HS-5 (cell line): ENCODE results near the gene C1orf50.
A peak's percentile ranks its signal among the peaks of the same experiment; 100 is the strongest.
"Not testable (repeated sequence)": the region's sequence is repeated elsewhere in the genome, so short reads cannot be mapped to it uniquely, and the experiment has no call there.

Source experiments
- DNase-seq: peaks from one replicate; pipeline ENCODE4 v3.0.0-alpha.2; 2012; ENCODE audit warnings: low read depth

Gene C1orf50

DNA sequence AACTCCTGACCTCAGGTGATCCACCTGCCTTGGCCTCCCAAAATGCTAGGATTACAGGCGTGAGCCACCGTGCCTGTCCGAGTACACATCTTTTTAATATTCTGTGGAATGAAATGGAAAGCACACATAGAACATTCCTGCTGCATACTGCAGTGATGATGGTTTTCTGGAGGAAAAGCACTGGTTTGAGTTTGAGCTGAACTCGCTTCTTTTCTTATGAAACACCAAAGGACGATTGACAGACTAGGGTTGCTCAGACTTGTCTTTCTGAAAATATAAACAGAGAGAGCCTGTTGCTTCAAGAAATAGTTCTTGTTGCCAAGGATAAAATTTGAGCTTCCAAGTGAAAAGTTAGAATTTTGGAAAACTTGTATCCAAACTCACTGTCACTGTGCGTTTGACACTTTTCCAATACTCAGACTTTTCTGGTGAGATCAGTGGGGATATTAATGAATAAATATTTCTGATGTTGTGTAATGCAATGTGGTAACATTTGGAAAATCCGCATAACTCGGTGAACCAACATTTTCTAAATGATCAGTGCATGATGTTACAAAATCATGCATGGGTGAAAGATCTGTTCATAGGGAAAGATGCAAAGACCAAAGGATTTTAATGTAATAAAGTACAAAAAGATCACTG is 34.9 kb downstream of the C1orf50 start:
- DNase-seq: no peak

DNA sequence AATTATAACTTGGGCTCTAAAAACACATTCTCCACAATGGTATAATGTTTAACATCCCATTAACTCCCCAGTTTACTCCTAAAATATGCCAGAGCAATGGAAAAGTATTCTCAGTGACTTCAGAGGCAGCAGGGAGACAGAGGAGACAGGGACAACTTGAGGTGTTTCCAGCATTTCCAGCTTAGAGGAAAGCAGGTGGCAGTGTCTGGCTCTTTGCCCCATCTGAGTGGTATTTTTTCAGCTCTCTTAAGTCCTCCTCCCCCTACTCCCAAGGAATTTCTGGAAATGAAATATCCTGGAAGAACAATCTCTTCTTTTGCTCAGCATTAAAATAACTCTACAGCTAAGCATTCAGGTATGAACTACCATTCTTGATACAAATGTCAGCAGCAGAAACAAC is 39.1 kb downstream of the C1orf50 start:
- DNase-seq: no peak

DNA sequence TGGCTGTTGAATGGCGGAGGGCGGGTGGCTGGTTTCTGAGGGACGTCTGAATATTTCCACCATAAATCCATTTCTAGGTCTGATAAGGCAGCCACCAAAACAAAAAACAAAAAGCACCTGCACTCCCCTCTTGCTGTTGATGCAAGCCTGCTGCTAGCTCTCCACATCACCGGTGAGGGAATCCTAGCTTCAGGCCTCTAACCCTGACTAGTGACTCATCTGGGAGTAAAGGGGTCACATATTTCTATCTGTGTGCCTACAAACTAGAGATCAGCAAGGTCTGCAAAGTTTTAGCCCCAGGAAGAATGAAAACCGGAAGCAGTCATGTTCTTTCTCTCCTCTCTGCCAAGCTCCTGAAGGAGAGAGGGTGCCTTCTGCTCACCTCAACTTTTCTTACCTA is 39.5 kb downstream of the C1orf50 start:
- no peak for DNase-seq

DNA sequence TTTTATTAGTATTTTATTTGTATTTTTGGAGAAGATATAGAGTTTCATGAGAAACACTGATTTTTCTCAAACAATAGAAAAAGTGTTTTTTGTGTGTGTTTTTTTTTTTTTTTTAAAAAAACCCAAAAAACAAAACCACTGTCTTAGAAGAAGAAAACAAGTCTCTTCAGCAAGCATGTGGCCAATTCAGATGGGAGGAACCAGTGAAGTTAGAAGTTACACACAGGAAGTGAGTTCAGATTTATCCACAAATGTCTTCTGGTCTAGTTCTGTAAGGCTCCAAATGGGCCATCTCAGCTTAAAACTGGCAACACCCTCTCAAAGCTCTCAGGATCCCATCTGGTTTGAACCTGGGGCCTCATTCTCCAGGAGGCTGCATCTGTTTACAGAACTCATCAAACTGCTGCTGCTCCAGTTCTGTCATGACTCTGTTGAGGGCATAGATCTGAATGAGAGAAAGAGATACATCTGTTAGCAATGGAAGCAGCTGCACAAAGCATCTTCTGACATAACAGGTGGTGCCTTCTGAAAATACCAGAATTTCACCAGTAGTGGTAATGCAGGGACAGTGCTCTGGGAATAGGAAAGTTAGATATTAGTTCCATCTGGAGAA is 40.1 kb downstream of the C1orf50 start:
- DNase-seq: no peak

DNA sequence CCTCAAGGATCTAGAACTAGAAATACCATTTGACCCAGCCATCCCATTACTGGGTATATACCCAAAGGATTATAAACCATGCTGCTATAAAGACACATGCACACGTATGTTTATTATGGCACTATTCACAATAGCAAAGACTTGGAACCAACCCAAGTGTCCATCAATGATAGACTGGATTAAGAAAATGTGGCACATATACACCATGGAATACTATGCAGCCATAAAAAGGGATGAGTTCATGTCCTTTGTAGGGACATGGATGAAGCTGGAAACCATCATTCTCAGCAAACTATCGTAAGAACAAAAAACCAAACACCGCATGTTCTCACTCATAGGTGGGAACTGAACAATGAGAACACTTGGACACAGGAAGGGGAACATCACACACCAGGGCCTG is 47.8 kb downstream of the C1orf50 start:
- not testable (repeated sequence) for DNase-seq

DNA sequence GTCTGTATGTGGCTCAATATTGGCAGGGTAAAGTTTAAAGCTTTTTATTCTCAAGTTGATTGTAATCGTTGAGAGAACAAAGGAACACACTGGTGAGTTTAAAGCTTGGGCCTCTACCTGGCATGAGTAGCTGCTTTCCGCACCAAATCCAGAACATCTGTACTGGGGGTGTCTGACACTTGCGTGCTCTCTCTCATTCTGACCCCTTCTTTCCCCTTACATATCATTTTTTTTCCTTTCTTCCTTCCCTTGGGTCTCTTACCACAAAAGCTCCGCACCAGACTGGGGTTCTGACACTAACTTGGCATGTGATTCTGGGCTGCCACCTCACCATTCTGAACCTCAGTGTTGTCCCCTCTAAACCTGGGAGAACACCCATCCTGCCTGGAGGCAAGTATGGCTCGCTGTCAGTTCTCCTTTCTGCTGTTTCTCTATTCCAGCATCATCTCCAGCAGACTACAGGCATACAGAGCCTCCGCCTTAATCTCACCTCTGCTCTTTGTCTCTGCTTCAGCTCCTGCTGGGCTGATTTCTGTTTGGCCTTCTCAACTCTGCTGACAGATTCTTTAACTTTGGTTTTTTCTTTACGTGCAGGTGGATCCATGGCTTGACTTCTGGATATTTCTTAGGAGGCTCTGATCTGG is 49.0 kb downstream of the C1orf50 start:
- DNase-seq: no peak

DNA sequence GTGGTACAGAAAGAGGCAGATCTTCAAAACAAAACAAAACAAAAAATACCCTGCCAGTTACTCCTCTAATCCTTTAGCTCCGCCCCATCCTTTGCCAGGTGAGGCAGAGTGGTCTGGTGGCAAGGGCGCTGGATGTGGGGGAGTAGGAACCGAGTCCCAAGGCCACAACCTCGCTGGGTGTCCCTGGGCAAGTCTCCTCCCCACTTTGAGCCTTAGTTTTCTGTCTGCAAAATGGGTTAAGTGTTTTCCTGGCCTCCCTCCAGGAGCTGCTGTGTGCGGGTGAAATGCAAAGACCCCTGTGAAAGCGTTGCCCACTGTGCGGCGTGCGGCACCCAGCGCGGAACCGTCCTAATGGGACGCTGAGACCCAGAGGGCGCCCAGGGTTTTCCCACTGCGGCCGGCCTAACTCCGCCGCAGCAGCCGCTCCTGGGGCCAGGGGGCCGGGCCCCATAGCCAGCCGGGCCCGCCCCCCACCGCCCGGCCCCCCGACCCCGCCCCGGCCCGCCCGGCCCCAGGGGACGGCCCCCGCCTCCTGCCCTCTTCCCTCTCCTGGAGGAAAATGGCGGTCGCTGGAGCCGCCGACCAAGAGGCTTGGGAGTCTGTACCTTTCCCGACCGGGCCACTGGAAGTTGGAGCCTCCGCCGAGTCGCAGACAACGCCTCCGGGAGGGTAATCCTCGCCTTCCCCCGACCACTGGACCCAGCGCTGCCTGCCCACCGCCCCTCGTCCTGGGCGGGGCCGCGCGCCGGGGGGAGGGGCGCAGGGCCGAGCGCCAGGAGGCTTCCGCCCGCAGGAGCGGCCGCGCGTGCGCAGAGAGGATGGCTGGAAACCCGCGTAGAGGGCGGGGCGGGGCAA is 49.8 kb downstream of the C1orf50 start, which contains the start of the genes ERMAP and SVBP:
Gene ERMAP (plus strand): TSS at position 538 of the 855 bp plus-strand sequence. CDS start 13,327 bp downstream, outside the sequence.
Gene SVBP (minus strand): TSS at position 813 of the 855 bp plus-strand sequence. CDS start 853 bp downstream, outside the sequence.
- DNase-seq: peak; percentile 67

DNA sequence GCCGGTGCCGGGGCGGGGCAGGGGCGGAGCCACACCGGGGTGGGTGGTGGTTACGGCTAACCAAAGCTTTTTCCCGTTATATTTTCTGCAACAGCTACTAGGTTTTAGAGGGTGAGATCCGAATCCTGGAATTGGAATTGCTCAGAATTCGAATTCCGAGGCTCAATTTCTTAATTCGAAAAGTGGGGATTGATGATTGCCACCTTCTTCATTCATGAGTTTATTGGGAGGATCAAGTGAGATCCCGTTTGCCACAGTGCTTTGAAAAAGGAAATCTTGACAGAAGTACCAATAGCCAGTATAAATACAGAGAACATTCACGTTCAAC is 50.4 kb downstream of the C1orf50 start:
- DNase-seq: no peak

DNA sequence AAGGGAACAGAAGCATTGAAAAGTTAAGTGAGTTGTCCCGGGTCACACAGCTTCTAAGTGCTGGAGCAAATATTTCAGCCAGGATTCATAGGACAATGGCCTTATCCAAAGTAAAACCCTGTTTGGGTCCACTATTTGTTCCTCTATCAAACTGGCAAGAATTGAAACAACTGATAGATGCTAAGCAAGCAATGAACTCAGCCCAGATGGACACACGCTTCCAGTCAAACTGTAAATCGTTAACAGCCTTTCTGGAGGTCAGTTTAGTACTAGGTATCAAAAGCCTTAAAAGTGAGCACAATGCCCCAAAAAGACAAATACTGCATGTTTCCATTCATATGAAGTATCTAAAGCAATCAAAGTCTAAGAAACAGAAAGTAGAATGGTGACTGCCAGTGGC is 50.9 kb downstream of the C1orf50 start:
- no peak for DNase-seq

DNA sequence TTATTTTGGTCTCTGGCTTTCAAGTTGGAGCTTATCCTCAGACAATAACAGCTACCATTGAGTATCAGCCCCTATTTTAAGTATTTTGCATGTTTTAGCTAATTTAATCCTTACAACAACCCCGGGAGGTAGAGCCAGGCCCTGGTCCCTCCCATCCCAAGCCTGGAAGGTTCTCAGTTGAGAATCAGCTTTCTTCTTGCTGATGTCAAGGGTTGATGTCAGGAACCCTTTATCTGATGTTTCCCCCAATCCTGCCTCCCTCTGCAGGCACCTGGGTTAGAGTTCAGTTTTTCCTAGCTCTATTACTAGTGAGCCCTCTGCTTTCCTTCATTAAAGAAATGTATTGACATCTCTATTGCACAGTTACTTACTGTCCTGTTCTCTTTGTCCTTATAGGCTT is 53.8 kb downstream of the C1orf50 start:
- no peak for DNase-seq

DNA sequence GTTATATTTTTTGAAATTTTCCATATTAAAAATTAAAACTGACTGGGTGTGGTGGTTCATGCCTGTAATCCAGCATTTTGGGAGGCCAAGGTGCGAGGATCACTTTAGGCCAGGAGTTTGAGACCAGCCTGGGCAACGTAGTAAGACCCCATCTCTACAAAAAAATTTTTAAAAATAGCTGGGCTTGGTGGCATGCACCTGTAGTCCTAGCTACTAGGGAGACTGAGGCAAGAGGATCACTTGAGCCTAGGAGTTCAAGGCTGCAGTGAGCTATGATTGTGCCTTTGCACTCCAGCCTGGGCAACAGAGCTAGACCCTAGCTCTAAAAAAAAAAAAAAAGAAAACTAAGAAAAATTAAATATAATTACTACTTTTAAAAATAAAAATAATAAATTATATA is 54.6 kb downstream of the C1orf50 start:
- no peak for DNase-seq

DNA sequence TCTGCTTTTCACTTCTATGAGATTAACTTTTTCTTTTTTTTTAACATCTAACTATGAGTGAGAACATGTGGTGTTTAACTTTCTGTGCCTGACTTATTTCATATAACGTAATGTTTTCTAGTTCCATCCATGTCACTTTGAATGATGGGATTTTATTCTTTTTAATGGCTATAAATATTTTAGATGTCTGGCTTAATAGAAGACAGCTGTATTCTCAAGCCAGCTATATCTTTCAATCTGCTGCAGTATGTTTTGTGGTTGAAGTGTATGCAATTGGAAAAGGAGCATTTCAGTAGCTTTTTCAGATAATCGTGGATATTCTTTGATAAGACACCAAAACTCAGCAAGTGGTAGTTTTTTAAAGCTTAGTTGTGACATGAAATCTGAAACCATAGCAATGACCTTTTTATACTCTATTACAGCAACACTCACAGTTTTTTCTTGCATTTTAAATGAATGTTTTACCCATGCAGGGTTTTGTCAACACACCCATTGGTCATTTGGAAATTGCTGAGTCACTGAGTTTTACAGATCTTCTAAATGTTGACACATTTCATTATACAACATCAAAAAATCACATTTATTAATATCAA is 55.8 kb downstream of the C1orf50 start:
- DNase-seq: no peak

DNA sequence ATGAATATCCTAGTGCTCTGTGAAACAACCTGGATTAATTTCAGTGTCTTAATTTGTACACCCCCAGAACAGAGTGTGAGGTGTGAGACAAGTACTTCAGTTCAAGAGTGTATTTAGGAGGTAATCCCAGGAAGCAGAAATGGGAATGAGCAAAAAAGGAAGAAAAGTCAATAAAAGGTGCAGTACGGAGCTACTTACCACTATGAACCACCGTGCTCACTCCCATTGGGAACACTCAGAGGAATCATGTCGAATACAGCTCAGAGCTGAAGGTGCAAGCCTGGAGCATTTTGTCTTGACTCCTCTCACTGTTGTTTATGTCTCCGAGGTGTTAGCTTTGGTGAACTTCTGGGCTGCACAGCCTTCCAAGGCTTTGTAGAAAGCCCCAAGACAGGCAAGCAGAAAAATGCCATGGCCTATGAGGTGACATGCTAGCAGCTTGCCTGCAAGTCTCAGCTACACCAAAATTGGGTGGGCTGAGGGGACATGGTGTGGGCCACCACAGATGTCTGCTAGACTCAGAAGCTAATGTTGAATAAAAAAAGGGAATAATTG is 57.5 kb downstream of the C1orf50 start:
- DNase-seq: no peak

DNA sequence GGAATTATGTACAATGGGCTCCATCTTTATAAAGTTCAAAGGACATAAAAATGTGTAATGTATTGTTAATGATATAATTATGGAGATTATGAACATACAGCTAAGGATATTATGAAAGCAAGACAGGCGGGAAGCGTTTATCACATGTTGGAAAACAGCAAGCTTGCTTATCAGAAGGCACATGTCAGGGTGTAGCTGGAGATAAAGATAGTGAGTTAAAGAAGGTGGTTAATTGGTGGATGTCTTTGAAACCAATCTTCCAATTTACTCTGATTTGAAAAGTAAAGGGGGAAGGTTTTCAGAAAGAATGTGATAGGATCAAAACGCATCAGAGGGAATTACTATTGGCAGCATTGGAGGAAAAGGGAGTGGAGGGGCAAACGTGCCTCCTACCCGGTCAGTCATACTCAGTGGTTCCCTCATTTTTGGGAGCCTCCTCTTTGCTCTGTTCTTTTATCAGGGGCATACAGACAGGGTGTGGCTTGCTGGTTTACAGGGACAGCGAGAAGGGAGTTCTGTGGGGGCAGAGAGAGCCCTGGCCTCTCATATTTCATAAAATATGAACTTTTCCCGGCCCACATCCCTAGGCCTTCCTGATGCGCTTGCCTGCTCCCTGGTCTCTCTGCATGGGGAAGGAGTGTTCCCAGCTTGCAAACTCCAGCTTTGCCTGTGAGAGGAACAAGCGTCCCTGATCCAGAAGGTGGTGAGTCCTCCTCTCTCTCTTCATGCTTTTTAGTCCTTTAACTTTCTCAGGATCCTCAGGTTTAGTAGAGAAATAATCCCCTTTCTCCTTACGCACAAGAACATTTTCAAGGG is 58.2 kb downstream of the C1orf50 start:
- DNase-seq: no peak
